Fibroblast of skin of back (primary cell): Measurements from ENCODE around the gene MRPS15.

ENCODE experiments used
- DNase-seq: peaks from one replicate; pipeline ENCODE4 v3.0.0-alpha.2; 2013

Gene MRPS15

DNA sequence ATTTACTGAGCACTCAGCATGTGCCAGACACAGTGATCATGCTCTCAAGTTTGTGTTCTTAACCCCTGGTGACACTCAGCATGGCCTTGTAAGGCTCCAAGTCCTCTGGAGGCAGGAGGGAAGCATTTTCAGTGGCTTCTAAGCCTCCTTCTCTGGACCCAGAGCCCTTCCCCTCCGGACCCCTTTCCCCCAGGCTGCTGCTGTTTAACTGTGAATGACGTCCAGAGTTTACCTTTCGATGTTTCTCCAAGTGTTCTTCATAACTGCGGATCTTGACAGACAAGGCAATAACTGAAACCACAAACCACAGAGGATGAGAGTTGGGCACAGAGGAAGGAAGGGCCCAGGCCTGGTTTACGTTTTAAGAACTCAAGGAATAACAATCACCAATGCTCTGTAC, 6.5 kb downstream of the MRPS15 start:
- no peak for DNase-seq

DNA sequence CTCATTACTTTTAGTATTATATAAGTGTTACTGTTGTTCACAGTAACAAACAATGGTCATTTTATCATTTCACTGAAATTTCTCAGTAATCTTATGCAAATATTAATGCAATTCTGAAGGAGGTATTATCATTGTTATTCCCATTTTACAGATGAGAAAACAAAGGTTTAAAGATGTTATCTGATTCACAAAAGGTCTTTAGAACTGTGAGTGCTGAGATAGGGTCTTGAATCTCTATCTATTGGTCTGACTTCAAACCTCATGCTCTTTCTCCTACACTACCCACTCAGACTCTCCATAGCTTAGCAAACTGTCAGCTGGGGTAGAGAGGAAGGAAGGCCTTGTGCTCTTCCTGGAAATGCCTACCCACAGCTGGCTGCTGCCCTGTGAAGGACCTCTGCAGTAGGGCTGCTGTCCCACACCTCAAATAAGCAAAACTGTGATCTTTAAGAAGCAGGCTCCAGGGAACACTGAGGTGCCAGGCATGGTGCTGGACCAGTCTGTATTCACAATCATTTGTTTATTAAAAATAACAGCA, 7.7 kb downstream of the MRPS15 start:
- DNase-seq: no peak

DNA sequence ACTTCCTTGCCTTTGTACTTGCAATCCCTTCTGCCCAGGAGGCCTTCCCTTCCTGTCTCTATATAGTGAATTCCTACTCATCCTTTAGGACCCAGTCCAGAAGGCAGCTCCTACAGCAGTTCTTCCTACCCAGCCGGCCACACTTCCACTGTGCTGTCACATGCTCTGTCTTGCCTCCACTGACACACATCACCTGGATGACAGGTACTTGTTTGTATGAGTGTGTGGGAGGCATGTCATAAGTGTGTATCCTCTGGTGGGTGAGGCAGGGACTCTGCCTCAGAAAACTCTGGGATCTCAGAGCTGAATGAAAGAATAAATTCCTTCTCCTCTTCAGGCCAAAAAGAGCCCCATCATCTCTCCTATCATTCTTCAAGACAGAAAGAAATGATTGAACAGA, 8.8 kb downstream of the MRPS15 start:
- no peak for DNase-seq

DNA sequence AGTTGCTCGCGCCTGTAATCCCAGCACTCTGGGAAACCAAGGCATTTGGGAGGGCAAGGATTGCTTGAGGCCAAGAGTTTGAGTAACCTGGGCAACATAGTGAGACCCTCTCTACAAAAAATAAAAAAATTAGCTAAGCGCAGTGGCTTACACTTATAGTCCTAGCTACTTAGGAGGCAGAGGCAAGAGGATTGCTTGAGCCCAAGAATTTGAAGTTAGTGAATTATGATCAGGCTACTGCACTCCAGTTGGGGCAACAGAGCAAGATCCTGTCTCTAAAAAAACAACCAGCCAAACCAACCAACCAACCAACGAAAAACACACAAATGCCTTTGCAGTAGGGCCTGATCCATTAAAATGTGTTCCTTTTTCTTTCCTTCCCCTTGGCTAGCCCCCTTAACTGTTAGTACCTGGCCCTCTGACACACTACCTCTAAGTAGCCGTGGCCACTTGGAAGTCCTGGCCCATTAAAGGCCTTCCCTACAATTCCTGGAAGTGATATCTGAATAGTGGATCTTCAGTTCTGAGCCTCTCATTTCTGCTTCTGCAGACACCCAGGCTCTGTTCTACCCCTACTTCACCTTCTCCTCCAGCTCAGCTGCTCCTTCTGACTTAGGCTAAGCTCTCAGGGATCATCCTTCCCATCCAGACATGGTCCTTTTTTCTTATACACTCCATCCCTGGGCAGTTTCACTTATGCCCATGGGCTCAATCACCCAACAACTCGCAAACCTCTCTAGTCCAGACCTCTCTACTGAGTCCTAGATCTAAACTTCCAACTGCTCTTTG, 10.4 kb downstream of the MRPS15 start:
- DNase-seq: no peak

DNA sequence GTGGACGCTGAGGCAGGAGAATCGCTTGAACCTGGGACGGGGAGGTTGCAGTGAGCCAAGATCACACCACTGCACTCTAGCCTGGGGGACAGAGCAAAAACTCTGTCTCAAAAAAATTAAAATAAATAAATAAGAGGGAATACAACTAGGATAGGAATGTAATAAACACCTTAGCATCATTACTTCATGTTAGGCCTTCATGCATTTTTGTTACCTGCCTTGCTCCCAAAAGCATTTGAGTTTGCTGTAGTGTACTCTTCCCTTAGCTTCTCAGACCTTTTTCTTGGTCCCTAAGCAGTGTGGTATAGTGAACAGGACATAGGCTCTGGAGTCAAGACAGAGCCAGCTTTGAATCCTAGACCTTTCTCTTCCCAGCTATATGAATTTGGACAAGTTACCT, 11.1 kb downstream of the MRPS15 start:
- DNase-seq: no peak

DNA sequence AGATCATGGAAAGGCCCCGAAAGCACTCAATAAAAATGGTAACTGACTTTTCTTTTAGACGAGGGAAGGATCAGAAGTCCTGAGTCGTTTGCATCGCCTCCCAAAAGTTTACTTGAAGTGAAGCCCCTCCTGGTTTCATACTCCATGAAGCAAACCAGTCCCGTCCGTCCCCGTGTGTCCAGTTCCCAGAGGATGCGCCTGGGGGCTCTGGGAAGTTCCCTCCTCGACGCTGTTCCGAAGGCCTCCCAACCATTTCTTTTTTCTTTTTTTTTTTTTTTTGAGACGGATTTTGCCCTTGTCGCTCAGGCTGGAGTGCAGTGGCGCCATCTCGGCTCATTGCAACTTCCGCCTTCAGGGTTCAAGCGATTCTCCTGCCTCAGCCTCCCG, 13.3 kb downstream of the MRPS15 start:
- no peak for DNase-seq

DNA sequence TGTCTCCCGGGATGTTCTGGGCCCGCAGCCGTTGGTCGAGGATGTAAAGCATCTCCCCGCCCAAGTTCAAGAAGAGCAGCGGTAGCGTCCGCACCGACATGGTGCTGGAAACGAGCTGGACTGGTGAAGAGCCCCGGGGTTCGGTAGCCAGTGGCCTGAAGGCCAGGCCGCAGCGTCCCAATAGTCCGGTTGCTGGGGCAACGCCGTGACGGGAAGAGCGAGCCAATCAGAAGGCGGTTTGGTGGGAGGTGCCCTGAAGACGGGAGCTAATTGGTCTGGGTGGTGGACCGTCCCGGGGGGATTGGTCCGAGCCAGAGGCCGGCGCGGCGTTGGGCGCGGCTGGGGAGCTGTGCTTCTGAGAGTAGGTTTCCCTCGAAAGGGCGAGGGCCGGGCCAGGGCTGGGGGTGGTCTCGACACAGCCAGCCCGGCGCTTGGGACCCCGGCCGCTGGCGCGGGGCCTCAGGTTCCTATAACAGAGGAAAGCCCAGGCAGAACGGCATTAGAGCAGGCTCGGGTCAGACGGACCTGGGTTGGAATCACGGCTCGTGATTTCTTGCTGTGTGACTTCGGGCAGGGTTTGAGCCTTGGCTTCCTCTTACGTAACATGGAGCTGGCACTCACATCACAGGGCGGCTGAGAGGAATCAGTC, 13.8 kb downstream of the MRPS15 start, which contains the start of gene OSCP1:
Gene OSCP1, minus strand, starts transcription at position 182 of the 649 bp plus-strand sequence. Its CDS starts 82 bp downstream, at position 100.
- peak; percentile 94 for DNase-seq

DNA sequence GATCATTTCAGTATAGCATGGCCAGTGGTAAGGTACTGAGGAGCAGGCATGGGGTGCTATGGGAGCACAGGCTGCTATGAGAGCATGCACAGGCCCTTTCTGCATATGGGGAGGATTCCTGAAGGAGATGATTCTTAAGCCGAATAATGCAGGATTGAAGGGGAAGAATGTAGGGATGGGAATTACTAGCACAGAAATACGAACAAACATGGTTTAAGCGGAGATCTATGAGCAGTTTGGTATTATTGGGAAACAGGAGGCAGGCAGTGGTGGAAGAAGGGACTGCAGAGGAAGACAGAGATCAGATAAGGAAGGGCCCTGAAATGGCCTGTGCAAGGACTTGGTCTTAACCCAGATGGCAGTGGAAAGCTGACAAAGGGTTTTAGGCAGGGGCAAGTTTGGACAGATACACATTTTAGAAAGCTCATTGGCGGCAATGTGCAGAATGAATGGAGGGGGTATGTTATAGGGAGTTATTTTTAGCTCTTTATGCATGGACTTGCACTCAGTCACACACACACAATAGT, 15.6 kb downstream of the MRPS15 start:
- no peak for DNase-seq

DNA sequence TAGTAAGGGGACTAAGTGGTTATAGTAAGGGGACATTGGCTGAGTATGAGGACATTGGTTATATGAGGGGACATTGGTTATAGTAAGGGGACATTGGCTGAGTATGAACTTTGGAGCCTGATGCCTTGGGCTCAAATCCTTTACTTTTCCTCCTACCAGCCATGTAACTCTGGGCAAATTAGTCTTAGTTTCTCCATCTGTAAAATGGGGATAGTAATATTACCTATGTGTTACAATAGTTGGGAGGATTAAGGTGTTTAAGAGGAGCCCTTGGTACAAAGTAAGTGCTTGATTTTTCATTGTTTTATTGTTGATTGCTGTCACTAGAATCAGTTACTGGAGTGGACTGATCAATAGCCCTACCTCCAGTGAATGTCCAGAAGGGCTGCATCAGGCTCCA, 16.7 kb downstream of the MRPS15 start:
- no peak for DNase-seq

DNA sequence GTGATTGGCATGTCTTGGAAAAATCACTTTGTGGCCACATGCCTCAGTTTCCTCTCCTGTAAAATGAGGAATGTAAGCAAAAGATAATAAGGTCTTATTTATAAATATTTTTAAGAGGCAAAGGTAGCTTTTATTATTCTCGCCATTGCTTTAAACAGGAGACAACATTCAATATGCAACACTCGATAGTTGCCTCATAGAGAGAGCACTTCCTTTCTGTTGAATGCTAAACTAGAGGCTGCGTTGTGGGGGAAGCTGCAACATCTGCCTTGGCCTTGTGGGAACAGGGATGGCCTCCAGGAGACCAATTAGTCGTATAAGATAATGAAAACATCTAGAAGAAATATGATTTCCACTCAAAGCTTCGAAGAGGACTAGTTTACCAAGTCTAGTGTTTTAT, 17.4 kb downstream of the MRPS15 start:
- no peak for DNase-seq

DNA sequence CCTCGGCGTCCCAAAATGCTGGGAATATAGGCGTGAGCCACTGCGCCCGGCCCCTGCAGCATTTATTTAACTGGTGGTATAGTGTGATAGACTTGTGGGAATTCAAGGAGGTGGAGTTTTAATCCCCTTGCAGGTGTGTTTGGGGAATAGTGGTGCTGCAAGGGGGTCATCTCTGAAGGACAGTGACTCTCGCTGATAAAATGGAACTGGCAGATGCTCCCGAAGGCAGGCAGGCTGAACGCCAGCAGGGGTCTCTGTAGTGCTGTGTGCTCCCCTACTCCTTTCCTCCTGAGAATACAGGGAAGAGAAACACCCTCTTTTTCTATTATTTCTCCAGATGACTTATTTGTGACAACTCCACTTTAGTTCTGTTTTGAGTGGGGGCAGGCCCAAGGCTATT, 17.9 kb downstream of the MRPS15 start:
- no peak for DNase-seq

DNA sequence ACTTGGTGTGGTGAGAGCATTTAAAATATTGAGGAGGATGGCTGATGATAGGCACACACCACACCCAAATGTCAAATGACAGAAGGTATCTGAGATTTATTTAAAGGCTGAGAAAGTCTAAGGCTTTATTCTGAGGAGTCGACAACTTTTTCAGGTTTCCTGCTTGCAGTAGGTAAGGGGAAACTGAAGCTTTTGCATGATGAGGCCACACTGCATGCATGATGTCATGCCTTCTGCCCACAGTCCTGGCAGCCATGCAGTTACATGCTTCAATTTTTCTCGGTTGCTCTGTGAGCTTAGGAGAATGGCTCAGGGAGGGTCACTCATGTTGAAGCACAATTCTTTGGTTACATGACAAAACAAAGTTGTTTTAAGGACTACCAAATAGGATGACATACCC, 20.9 kb downstream of the MRPS15 start:
- DNase-seq: no peak

DNA sequence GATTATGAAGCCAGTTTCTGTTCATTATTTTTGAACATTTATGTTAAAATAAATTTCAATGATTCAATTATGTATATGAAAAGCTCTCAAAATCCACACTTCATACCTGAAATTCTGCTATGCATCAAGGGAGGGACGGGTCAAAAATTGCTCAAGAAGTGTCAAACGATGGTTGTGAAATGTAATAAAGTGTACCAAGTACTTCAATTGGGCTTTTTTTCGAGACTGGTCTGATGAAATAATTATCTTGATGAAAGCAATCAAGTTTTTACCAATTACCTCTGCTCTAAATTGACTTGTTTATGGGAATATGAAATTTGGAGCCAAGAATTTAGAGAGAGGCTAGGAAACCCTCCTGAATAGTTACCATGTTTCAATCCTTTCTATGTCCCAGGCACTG, 21.8 kb downstream of the MRPS15 start:
- DNase-seq: no peak

DNA sequence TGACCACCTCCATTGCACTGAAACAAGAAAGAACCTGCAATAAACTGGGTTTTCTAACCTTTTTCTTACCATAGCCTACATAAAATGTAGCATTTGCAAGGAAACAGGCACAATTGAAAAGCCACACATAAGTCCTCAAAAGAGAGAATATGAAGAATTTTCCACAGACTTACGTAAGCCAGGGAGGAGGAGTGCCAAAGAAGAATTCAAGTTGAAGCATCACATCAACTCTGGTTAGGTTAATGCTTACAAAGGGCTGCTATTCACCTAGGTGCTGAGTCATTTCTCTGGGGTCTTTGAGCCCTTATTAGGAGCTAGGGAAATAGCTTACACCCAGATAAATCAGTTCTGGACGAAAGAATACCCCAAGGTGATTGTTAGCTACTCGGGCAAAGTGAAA, 23.5 kb downstream of the MRPS15 start:
- DNase-seq: no peak

DNA sequence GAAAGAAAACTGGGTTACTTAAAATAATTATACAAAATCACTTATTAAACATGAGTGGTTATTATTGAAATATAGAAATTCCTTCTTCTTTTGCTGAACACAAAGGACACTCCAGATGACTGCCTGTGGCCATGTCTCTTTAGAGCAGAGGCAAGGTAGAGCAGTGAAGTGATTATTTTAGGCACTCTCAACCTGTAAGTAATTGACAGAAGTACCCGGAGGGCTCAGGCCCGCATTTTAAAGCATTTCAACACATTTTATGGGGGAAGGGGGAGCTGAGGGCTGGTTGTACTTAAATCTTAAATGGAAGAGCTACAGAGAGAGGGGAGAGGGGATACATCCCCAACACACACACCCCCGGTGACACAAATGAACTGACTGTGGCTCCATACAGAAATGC, 24.1 kb downstream of the MRPS15 start:
- DNase-seq: no peak

DNA sequence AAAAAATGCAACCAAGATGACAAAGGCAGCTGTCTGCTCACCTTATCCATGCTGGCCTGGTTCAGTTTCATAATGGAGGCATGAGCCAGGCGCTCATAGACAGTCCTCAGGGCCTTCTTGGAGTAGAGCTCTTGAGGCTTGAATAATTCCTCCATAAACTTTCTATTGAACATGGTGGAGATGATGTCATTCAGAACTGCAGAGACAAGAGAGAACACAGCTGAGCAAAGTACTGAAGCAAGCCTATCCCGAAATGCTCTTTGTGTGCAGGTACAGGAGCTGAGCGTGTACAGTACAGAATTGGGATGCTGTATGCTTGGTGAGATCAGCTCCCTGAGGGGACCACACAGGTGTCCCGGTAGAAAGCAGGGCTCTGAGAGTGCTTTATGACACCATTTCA, 25.5 kb downstream of the MRPS15 start:
- DNase-seq: no peak

DNA sequence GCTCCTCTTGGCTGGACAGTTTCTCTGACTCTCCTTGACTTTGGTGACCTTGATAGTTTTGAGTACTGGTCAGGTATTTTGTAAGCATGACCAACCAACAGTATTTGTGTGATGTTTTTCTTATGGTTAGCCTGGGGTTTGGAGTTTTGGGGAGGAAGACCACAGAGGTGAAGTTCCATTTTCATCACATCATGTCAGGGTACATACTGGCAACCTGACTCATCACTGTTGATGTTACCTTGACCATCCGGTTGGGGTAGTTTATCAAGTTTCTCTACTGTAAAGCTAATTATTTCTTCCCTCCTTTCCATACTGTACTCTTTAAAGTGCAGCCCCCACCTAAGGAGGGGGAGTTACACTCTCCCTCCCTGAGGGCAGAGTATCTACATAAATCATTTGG, 27.4 kb downstream of the MRPS15 start:
- DNase-seq: no peak

DNA sequence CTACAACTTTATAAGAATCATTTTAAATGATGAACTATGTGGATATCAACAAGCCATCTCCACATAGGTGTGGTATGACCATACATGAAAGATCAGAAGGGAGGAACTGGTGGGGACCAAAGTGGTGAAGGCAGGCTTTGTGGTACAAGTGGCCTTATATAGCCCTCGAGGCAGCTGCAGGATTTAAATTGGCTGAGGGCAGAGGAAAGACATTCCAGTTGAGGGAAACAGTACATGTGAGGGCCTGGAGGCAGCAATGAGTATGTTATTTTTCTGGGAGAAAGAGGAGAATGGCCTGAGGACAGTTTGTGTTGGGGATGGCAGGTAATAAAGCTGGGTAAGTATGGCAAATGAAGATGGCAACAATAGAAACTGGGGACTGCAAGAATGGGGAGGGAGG, 31.1 kb downstream of the MRPS15 start:
- no peak for DNase-seq

DNA sequence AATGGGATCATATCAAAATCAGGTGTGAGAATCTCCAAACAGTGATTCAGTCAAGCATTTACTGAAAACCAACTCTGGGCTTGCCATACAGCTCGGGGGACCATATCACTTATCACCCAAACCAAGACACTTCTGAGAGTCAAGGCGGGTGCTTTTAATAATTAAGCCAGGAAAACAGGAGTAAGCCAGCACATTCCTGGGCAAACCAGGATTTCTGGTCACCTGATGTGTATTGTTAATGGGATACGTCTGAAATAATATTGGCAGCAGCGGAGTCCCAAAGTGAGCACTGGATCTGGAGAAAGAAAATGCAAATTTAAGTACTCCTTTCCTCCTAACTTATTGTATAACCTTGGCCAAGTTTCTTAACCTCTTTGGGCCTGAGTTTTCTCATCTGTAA, 31.6 kb downstream of the MRPS15 start:
- no peak for DNase-seq

DNA sequence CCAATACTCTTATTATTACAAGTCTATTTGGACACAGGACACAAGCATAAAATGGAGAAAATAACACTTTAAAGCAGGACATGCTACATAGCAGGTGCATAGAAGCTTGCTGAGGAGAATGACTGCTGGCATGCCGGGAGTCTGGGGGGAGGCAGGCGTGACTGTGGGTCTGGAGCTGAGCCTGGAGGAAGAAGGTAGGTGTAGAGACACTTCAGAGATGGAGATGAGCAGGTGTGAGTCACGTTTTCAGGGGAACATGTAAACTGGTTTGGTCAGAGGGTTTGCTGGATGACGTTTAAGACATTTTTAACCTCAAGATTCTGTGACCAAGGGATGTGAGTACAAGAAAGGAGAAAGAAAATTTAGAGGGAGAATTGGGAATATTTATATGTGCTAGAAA, 38.4 kb downstream of the MRPS15 start:
- DNase-seq: no peak

DNA sequence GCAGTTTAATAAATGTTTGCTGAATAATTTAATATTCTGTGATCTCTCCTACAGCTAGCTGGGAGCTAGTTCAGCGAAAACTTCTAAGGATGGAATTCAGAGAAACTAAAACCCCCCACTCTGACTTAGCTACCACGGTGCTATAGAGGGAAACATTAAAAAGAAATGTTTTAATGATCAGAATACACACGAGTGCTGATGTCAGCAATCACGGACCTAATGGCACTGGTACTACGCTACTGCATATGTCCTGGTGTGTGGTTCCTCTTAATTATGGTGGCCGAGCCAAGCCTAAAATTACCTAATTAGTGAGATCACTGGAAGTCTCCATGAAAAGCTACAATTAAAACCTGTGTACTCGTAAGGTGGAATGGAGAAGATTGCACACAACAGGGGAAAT, 42.5 kb downstream of the MRPS15 start:
- DNase-seq: no peak

DNA sequence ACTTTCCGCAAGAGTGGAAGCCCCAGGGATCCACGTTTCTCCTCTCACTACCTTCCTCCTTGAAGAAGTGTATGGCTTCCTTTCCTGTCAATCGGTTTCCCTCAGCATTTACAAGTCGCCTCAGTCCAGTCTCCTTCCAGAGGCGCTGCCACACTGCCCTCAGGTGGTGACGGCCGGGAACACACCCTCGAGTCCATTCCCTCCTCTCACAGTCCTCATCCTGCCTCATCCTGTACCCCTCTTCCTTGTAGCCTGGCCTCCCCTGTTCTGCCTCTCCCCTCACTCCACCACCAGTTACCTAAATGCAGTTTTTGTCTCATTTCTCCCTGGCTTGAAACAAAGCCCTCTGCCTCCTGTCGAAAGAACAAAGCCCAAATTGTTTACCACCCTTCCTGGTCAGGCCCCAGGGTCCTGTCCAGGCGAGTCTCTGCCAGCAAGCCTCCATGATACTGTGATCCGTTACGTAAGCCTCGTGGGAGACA, 43.3 kb downstream of the MRPS15 start:
- peak; percentile 79 for DNase-seq

DNA sequence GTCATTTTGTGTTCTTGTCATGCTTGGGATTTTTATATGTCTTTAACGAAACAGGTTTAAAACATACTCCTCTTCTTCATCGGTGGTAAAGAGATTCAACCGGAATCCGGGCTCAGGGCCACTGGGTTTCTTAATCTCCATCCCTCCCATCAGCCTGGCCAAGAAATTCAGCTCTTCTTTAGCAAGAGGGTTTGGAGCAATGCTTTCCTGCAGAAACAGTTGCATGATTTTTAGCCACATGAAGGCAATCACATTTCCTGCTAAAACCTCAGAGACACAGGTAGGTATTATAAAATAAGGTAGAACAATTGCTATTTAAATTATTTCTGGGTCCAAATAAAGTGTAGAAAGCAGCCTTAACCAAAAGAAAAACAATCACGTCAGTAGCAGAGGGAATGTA, 43.8 kb downstream of the MRPS15 start:
- DNase-seq: no peak

DNA sequence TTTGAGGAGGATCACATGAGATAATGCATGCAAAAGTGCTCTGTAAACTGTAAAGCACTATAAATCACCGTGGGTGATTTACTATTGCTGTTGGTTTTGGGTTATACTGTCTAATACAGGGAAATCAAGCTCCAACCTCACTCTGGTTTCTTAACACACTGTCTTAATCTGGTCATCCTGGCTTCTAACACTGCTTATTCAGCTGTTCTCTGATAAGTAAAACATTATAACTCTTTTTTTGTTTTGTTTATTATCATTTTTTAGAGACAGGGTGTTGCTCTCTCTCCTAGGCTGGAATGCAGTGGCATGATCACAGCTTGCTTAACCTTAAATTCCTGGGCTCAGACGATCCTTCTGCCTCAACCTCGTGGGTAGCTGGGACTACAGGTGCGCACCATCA, 44.6 kb downstream of the MRPS15 start:
- DNase-seq: no peak
